HepG2 (cell line): Measurements from ENCODE around the gene LDHAL6B. TPM values are rescaled to one million over a fixed set of nuclear protein-coding genes. Genes with fewer than 3 reads are reported as not detected.

ENCODE experiments used
- ATAC-seq: fragments of 200-7000 bp; cut with Tn5 transposase; 3 replicates; pipeline ENCODE4 v1.9.1; 2020; ENCODE audit warnings: mild to moderate bottlenecking, moderate library complexity
- BruUV-seq: library from RNA; stranded (reverse); fragments of 400-500 nt; replicated peaks from 2 replicates; lab custom pipeline; 2021; lab: Mats Ljungman, UMichigan
- CTCF ChIA-PET: fragments of 300-600 bp; formaldehyde crosslinking; extraction: SDS; loops from one replicate; lab custom pipeline; 2021; ENCODE audit warnings: low total read pairs, inconsistent platforms, low intra/inter-chr PET ratio; lab: Yijun Ruan, JAX
- POLR2A ChIA-PET: fragments of 350-600 bp; sonication (Branson Sonifier 250); formaldehyde crosslinking; loops from one replicate; lab custom pipeline; 2020; ENCODE audit warnings: antibody characterized with exemption, inconsistent platforms; lab: Yijun Ruan, JAX
- DNase-seq: peaks from one replicate; pipeline ENCODE4 v3.0.0-alpha.2; 2015; ENCODE audit warnings: low spot score
- FAIRE-seq: peaks from 3 replicates; lab custom pipeline; 2011; peaks lifted over from hg19 to GRCh38; lab: Jason Lieb, UNC
- H2AFZ ChIP-seq: one replicate; pipeline ENCODE4 v1.6.1; 2011; ENCODE audit warnings: low read length, inconsistent platforms
- H3K27ac ChIP-seq: fragments of 300-600 bp; 3 replicates; pipeline ENCODE4 v1.8.0; 2011; ENCODE audit warnings: mixed run types, mild to moderate bottlenecking, mixed read lengths, low read length, inconsistent platforms; ENCODE audit not compliant: insufficient read depth; ENCODE audit errors: extremely low read length
- H3K27me3 ChIP-seq, 2 experiments: fragments of 200-600 bp in 1 of 2; 2 replicates in 1 of 2; 3 replicates in 1 of 2; pipeline versions ENCODE4 v1.6.0 to v1.8.0; 2011; ENCODE audit warnings: low read length in 2 of 2, mild to moderate bottlenecking in 2 of 2, moderate library complexity in 2 of 2, inconsistent platforms in 1 of 2; ENCODE audit not compliant: insufficient read depth in 2 of 2, control insufficient read depth in 1 of 2
- H3K36me3 ChIP-seq, 2 experiments: fragments of 200-600 bp in 1 of 2; replicated peaks in 1 of 2; 2 replicates in 1 of 2; 3 replicates in 1 of 2; pipeline versions ENCODE4 v1.5.1 to v1.8.0; 2011; ENCODE audit warnings: low read length in 2 of 2, inconsistent platforms in 1 of 2; ENCODE audit not compliant: insufficient read depth in 2 of 2, control insufficient read depth in 1 of 2
- H3K4me1 ChIP-seq: 2 replicates; pipeline ENCODE4 v1.5.1; 2012; ENCODE audit warnings: low read length, inconsistent platforms; ENCODE audit not compliant: insufficient read depth
- H3K4me2 ChIP-seq: 2 replicates; pipeline ENCODE4 v1.6.0; 2011; ENCODE audit warnings: low read depth, low read length, inconsistent platforms
- H3K4me3 ChIP-seq, 3 experiments: fragments of 200-600 bp in 1 of 3; sonication (generic), shearing (Covaris generic) in 1 of 3; replicated peaks in 1 of 3; 2 replicates each; pipeline ENCODE4 v1.5.1; 2011 to 2016; ENCODE audit warnings: low read length in 3 of 3, inconsistent platforms in 2 of 3, low read depth in 2 of 3, mild to moderate bottlenecking in 2 of 3, control low read depth in 1 of 3, mixed read lengths in 1 of 3; ENCODE audit not compliant: insufficient read depth in 1 of 3
- H3K79me2 ChIP-seq: one replicate; pipeline ENCODE4 v1.6.1; 2011; ENCODE audit warnings: low read length, inconsistent platforms; ENCODE audit not compliant: insufficient read depth
- H3K9ac ChIP-seq: 2 replicates; pipeline ENCODE4 v1.6.0; 2011; ENCODE audit warnings: mild to moderate bottlenecking, low read depth, low read length, inconsistent platforms; ENCODE audit not compliant: insufficient read depth
- H3K9me3 ChIP-seq: 2 replicates; pipeline ENCODE4 v1.5.1; 2012; ENCODE audit warnings: mild to moderate bottlenecking, low read length
- H4K20me1 ChIP-seq: 2 replicates; pipeline ENCODE4 v1.6.0; 2011; ENCODE audit warnings: inconsistent platforms, mild to moderate bottlenecking, low read length, moderate library complexity; ENCODE audit not compliant: insufficient read depth
- BCL6 ChIP-seq: IDR thresholded peaks from 2 replicates; pipeline ENCODE4 v1.6.1; 2016; ENCODE audit warnings: missing genetic modification reagents, missing compliant biosample characterization
- CEBPB ChIP-seq: IDR thresholded peaks from 2 replicates; pipeline ENCODE4 v1.6.1; 2011; ENCODE audit warnings: low read depth, low read length, improper control_type of control experiment, borderline replicate concordance
- CEBPG ChIP-seq: IDR thresholded peaks from 2 replicates; pipeline ENCODE4 v1.6.1; 2016
- EP300 ChIP-seq, 3 experiments: sonication (generic) in 1 of 3; formaldehyde crosslinking in 1 of 3; IDR thresholded peaks; 2 replicates each; pipeline versions ENCODE4 v1.5.1 to v1.6.1; 2011 to 2020; ENCODE audit warnings: low read depth in 2 of 3, low read length in 2 of 3, borderline replicate concordance in 1 of 3, improper control_type of control experiment in 1 of 3, mild to moderate bottlenecking in 1 of 3, missing genetic modification reagents in 1 of 3, moderate library complexity in 1 of 3
- GATAD2A ChIP-seq: IDR thresholded peaks from 2 replicates; pipeline ENCODE4 v1.6.1; 2016
- HMG20A ChIP-seq: IDR thresholded peaks from 2 replicates; pipeline ENCODE4 v1.6.1; 2016; ENCODE audit warnings: borderline replicate concordance
- HNF4A ChIP-seq: sonication (generic); formaldehyde crosslinking; IDR thresholded peaks from 2 replicates; pipeline ENCODE4 v1.4.0; 2020; ENCODE audit warnings: missing genetic modification reagents
- HNF4G ChIP-seq, 2 experiments: sonication (generic) in 1 of 2; formaldehyde crosslinking in 1 of 2; IDR thresholded peaks; 2 replicates each; pipeline versions ENCODE4 v1.4.0 to v1.6.1; 2011 to 2020; ENCODE audit warnings: borderline replicate concordance in 2 of 2, low read depth in 2 of 2, mild to moderate bottlenecking in 2 of 2, low read length in 1 of 2, missing genetic modification reagents in 1 of 2, moderate library complexity in 1 of 2
- MTA3 ChIP-seq: sonication (generic); formaldehyde crosslinking; IDR thresholded peaks from 2 replicates; pipeline ENCODE4 v1.4.0; 2020; ENCODE audit warnings: missing genetic modification reagents
- SOX13 ChIP-seq, 3 experiments: fragments of 450-650 bp in 1 of 3; sonication (generic) in 1 of 3; formaldehyde crosslinking in 1 of 3; IDR thresholded peaks in 2 of 3; conservative IDR thresholded peaks in 1 of 3; 2 replicates each; pipeline versions ENCODE4 v1.5.0 to v1.6.1; 2016 to 2020; ENCODE audit warnings: antibody characterized with exemption in 1 of 3, mild to moderate bottlenecking in 1 of 3, missing compliant biosample characterization in 1 of 3, missing genetic modification reagents in 1 of 3, moderate library complexity in 1 of 3
- SOX6 ChIP-seq, 2 experiments: fragments of 450-650 bp in 1 of 2; sonication (generic) in 1 of 2; formaldehyde crosslinking in 1 of 2; IDR thresholded peaks; 2 replicates each; pipeline versions ENCODE4 v1.4.0 to v1.6.1; 2017 to 2020; ENCODE audit warnings: antibody characterized with exemption in 1 of 2, mild to moderate bottlenecking in 1 of 2, missing genetic modification reagents in 1 of 2
- SRSF1 ChIP-seq: fragments of 200-400 bp; formaldehyde crosslinking; optimal IDR thresholded peaks from 2 replicates; pipeline ENCODE3; 2017; ENCODE audit warnings: mild to moderate bottlenecking, low read depth, low read length, moderate library complexity
- ZNF205 ChIP-seq: IDR thresholded peaks from 2 replicates; pipeline ENCODE4 v1.6.1; 2018; ENCODE audit warnings: missing biosample characterization, missing genetic modification reagents
- ZNF678 ChIP-seq: sonication (generic); formaldehyde crosslinking; IDR thresholded peaks from 2 replicates; pipeline ENCODE4 v1.4.0; 2020; ENCODE audit warnings: mild to moderate bottlenecking, missing genetic modification reagents
- whole genome bisulfite sequencing: methylation state at CpG from one replicate; pipeline ENCODE4 v1.1.6; 2017; ENCODE audit warnings: low lambda C conversion rate; 5-methylcytosine and 5-hydroxymethylcytosine counted together
- in situ Hi-C: cut with HindIII; loops from 2 replicates; pipeline ENCODE4 v1.10.0; 2017; ENCODE audit warnings: low pct_unique_long_range_greater_than_20kb; ENCODE audit not compliant: extremely low pct_ligation_motif_present
- intact Hi-C: fragments of 100-400 bp; cut with micrococcal nuclease; formaldehyde crosslinking; loops from one replicate; pipeline ENCODE4 v1.10.0; 2022; ENCODE audit not compliant: unreplicated experiment
- polyA plus RNA-seq, 8 experiments: library from polyadenylated mRNA; depleted of rRNA in 3 of 8; stranded (reverse) in 7 of 8; unstranded in 1 of 8; fragments of >200 nt; fragmentation: Illumina TruSeq in 4 of 8; extraction: Trizol in 4 of 8; gene quantifications; 2 replicates each; pipeline versions ENCODE4 v1.2.1 to v1.2.3, GENCODE V29; 2011 to 2016; ENCODE audit warnings: low read depth in 4 of 8, missing spikeins in 1 of 8, mixed read lengths in 1 of 8; ENCODE audit not compliant: insufficient read depth in 1 of 8
- total RNA-seq, 5 experiments: library from RNA; depleted of rRNA; stranded (reverse); fragments of >200 nt; fragmentation: Illumina TruSeq; extraction: Trizol; gene quantifications; 2 replicates each; pipeline ENCODE4 v1.2.3, GENCODE V29; 2016; ENCODE audit warnings: low read depth in 1 of 5

The LDHAL6B gene
- total and polyA plus RNA-seq, 2 of the 13 experiments (the other 11 are each of a cell fraction or from before 2014, with no cell fraction given): not detected

- in situ Hi-C loops: loop anchor here (5.0 to 10.0 kb wide), 2 partner anchors 249 to 326 kb away; no protein-coding TSS in a partner anchor
- no peak overlapping the region for H2AFZ ChIP-seq
- WGBS: 36% methylated on average over 4 of the region's 4 CpGs
- H3K4me3 ChIP-seq: no peak overlapping the region
- DNase-seq: peak; percentile 38
- H3K9ac ChIP-seq: no peak overlapping the region
- H3K4me2 ChIP-seq: no peak overlapping the region
- peaks cover 52% of the 10 kb centered on the region for H3K4me1 ChIP-seq
- H3K9me3 ChIP-seq: no peaks in the 10 kb centered on the region
- CTCF ChIA-PET: no interaction called here
- no peaks in the 10 kb centered on the region for H4K20me1 ChIP-seq
- no TSS peak for BruUV-seq
- H3K36me3 ChIP-seq: peaks cover 10 to 14% of the 10 kb centered on the region in 2 experiments; a peak in 4 of 5 replicates
- TF ChIP-seq ZNF678 (CRISPR knock-in tag): no peak
- no peak for TF ChIP-seq SRSF1
- 0 out of 2 replicates have a peak, but pooled peaks have one; percentile 16 for TF ChIP-seq HMG20A (CRISPR knock-in tag)
- TF ChIP-seq EP300 (IDR thresholded peaks at IDR 0.05; ENCODE audit: low read depth in 2 of 2, low read length in 2 of 2): peak in 1 of 2 experiments; percentile 47; a peak in 1 of 4 replicates
- no peak for TF ChIP-seq EP300 (CRISPR knock-in tag; IDR thresholded peaks at IDR 0.05; ENCODE audit: borderline replicate concordance)
- TF ChIP-seq MTA3: no peak
- TF ChIP-seq GATAD2A (CRISPR knock-in tag): peak; percentile 63
- TF ChIP-seq HNF4G (IDR thresholded peaks at IDR 0.05; ENCODE audit: borderline replicate concordance, low read depth, low read length): peak; percentile 10; the same call in 1 of the 2 replicates
- no peak for TF ChIP-seq HNF4G (CRISPR knock-in tag; IDR thresholded peaks at IDR 0.05; ENCODE audit: borderline replicate concordance, low read depth)
- TF ChIP-seq CEBPB: peak; percentile 45; the same call in 1 of the 2 replicates
- peak; percentile 74 for TF ChIP-seq HNF4A (CRISPR knock-in tag)
- no peak for TF ChIP-seq SOX13 (IDR thresholded peaks at IDR 0.05)
- peak in 1 of 2 experiments; percentile 29; a peak in 1 of 4 replicates for TF ChIP-seq SOX13 (CRISPR knock-in tag; conservative IDR thresholded peaks at IDR 0.05 in 1 of 2, IDR thresholded peaks at IDR 0.05 in 1 of 2)
- TF ChIP-seq BCL6 (CRISPR knock-in tag): peak; percentile 29; the same call in 1 of the 2 replicates
- peak; percentile 54; the same call in 1 of the 2 replicates for TF ChIP-seq ZNF205 (CRISPR knock-in tag)
- peak; percentile 45; the same call in 1 of the 2 replicates for TF ChIP-seq CEBPG (CRISPR knock-in tag)
- no peak for TF ChIP-seq SOX6 (IDR thresholded peaks at IDR 0.05)
- peak; percentile 46; the same call in 1 of the 2 replicates for TF ChIP-seq SOX6 (CRISPR knock-in tag; IDR thresholded peaks at IDR 0.05)
- TF ChIP-seq, all 625 proteins: peak for 11
- Histone ChIP-seq H3K27me3 (no peaks in the 10 kb centered on the region), H3K79me2 (no peaks in the 10 kb centered on the region), H3K27ac (peak overlapping the region; percentile 43)
- intact Hi-C loops: no loop called here
- POLR2A ChIA-PET: no interaction called here
- ATAC-seq (no peak), FAIRE-seq (peak; percentile 64)
Measured at GRCh38 chr15:59166166-59166565, 40.5 kb upstream of the LDHAL6B start.
